GM12874 (cell line): ENCODE measurements around the gene SPTBN1.

Experiments
- CTCF ChIP-seq: IDR thresholded peaks from 2 replicates; pipeline ENCODE4 v1.5.1; 2011; ENCODE audit warnings: low read depth, mild to moderate bottlenecking, control low read depth, low read length, moderate library complexity; ENCODE audit not compliant: insufficient read depth

SPTBN1 gene

GRCh38 chr2:54516842-54517241 is 60.7 kb downstream of the SPTBN1 start:
- no peak for TF ChIP-seq CTCF

GRCh38 chr2:54518430-54518829 is 62.3 kb downstream of the SPTBN1 start:
- TF ChIP-seq CTCF, result no peak

GRCh38 chr2:54519841-54520459 is 63.8 kb downstream of the SPTBN1 start:
- no peak for TF ChIP-seq CTCF

- no peak for TF ChIP-seq CTCF
Measured at GRCh38 chr2:54520687-54521086, 64.6 kb downstream of the SPTBN1 start.

- TF ChIP-seq CTCF, result peak; percentile 63
Measured at GRCh38 chr2:54522624-54523281, 66.6 kb downstream of the SPTBN1 start.

GRCh38 chr2:54523324-54523959 is 67.3 kb downstream of the SPTBN1 start:
- TF ChIP-seq CTCF, result no peak

- TF ChIP-seq CTCF, result no peak
Measured at GRCh38 chr2:54524226-54524991, 68.3 kb downstream of the SPTBN1 start.
